Measurements from ENCODE around the gene SLC6A9.

The SLC6A9 gene

DNA sequence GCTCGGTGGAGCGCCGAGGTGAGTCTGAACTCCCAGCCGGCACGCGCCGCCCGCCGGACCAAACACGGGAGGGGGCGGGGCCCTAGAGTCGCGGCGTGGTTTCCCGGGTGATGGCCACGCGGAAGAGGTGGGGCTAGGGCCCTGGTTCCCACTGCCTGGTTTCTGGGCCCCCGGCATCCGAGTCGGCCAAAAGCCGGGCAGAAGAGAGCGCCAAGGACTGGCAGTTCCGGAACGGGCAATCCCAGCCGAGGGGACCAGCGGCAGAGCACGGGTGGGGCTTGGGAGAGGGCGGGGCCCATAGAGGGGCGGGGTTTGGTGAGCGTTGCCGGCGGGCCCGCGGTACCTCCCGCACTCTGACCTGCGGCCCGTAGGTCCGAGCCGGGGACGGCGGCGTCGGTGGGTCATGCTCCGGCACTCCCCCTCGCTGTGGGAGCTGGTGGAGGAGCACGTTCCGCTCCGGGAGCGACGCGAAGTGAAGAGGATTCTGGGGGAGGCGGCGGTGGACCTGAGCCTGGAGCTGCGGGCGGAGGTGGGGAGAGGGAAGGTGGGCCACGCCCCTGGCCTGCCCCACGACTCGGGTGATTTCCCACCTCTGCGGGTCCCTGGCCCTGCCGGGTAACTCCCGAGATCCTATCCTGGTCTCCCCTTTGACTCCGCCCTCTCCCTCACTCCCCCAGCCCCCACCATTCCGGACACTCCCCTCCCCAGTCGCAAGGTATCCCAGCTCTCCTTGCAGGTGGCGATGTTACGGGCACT is 39.6 kb downstream of the SLC6A9 start, which contains the start of gene CCDC24:
Gene CCDC24 (plus strand): TSS at position 124 of the 756 bp plus-strand sequence. CDS start 280 bp downstream, at position 404.
- H3K4me3 ChIP-seq (ENCODE audit: low read depth, low read length): peak within 1 kb of the TSS; percentile 64
- DNase-seq (ENCODE audit: low read depth): no peak
- TF ChIP-seq, protein P1, sequence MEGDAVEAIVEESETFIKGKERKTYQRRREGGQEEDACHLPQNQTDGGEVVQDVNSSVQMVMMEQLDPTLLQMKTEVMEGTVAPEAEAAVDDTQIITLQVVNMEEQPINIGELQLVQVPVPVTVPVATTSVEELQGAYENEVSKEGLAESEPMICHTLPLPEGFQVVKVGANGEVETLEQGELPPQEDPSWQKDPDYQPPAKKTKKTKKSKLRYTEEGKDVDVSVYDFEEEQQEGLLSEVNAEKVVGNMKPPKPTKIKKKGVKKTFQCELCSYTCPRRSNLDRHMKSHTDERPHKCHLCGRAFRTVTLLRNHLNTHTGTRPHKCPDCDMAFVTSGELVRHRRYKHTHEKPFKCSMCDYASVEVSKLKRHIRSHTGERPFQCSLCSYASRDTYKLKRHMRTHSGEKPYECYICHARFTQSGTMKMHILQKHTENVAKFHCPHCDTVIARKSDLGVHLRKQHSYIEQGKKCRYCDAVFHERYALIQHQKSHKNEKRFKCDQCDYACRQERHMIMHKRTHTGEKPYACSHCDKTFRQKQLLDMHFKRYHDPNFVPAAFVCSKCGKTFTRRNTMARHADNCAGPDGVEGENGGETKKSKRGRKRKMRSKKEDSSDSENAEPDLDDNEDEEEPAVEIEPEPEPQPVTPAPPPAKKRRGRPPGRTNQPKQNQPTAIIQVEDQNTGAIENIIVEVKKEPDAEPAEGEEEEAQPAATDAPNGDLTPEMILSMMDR (IDR thresholded peaks at IDR 0.05; ENCODE audit: low read depth, low read length, missing control alignments): no peak

- peak overlapping the region; percentile 64 for H3K4me3 ChIP-seq (ENCODE audit: low read depth, low read length)
- TF ChIP-seq, protein P1 (IDR thresholded peaks at IDR 0.05; ENCODE audit: low read depth, low read length, missing control alignments): no peak
- no peak for DNase-seq (ENCODE audit: low read depth)
Observed at GRCh38 chr1:43991200-43991475, 40.1 kb downstream of the SLC6A9 start.

GRCh38 chr1:43990271-43991199 is 40.7 kb downstream of the SLC6A9 start:
- TF ChIP-seq, protein P1 (IDR thresholded peaks at IDR 0.05; ENCODE audit: low read depth, low read length, missing control alignments): peak; percentile 2
- peak overlapping the region; percentile 64 for H3K4me3 ChIP-seq (ENCODE audit: low read depth, low read length)
- no peak for DNase-seq (ENCODE audit: low read depth)

DNA sequence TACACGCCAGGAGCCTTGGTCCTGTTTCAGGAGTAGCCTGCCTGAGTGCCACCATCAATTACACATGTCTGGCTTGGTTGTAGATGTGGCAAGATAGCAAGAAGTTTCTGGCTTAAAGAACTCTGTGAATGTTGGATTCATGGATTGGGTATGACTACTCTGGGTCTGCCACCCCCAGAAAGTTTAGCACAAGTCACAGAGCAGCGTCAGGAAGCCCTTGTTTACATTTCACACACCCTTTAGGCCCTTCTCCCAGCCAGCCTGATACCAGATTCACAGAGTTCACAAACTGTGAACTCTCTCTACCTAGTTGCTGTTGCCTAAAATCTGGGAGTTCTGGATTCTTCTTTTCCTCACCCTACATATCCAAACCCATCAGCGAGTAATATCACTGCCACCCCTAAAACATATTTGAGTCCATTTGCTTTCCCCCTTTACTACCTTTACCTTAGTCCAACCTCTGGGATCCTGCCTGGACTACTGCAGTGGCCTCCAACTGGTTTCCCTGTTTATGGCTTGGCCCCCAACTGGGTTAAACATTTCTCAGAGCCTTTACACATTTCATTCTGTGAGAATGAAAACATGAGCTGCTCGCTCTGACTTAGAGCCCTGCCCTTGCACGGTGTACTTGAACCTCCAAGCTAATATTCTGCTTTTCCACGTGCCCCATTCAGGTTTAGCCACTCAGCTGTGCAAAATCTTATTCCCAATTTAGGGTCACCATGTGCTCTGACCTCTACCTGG is 43.9 kb downstream of the SLC6A9 start:
- no peak overlapping the region for H3K4me3 ChIP-seq (ENCODE audit: low read depth, low read length)
- DNase-seq (ENCODE audit: low read depth): no peak
- TF ChIP-seq, protein P1 (IDR thresholded peaks at IDR 0.05; ENCODE audit: low read depth, low read length, missing control alignments): no peak

GRCh38 chr1:43986712-43987111 is 44.5 kb downstream of the SLC6A9 start:
- TF ChIP-seq, protein P1 (IDR thresholded peaks at IDR 0.05; ENCODE audit: low read depth, low read length, missing control alignments): no peak
- no peak overlapping the region for H3K4me3 ChIP-seq (ENCODE audit: low read depth, low read length)
- DNase-seq (ENCODE audit: low read depth): no peak

DNA sequence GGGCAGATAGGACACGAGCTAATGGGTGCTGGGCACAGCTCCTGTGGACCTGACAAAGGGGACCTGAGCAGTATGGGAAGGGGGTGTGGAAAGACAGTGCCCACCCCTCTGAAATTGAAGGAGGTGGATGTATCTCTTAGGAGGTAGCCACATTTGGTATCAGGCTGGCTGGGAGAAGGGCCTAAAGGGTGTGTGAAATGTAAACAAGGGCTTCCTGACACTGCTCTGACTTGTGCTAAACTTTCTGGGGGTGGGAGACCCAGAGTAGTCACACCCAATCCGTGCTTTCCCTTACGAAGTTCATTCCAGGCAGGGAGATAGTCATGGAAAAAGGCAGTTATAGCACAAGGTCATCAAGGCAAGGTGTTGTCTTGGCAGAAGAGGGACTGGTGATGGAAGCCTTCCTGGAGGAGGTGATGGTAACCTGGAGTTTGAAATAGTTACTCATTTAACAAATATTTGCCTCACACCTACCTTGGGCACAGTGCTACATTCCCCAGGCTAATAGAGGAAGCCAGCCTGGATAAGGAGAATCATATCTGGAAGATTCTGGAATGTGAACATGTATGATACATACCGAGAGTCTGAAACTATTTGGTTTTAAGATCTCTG is 45.2 kb downstream of the SLC6A9 start:
- no peak overlapping the region for H3K4me3 ChIP-seq (ENCODE audit: low read depth, low read length)
- TF ChIP-seq, protein P1 (IDR thresholded peaks at IDR 0.05; ENCODE audit: low read depth, low read length, missing control alignments): no peak
- DNase-seq (ENCODE audit: low read depth): no peak
